Fibroblast of pulmonary artery (primary cell): ENCODE measurements around the gene RBFOX2.

Experiments used
- DNase-seq: peaks from one replicate; pipeline ENCODE4 v3.0.0-alpha.2; 2010; ENCODE audit warnings: low read depth
- H3K4me3 ChIP-seq: replicated peaks from 2 replicates; pipeline ENCODE4 v1.5.1; 2011; ENCODE audit warnings: low read depth, mild to moderate bottlenecking, control low read depth, low read length, moderate library complexity
- TF ChIP-seq, protein P1 (sequence below): IDR thresholded peaks from 2 replicates; pipeline ENCODE4 v1.5.1; 2011; ENCODE audit warnings: mild to moderate bottlenecking, control low read depth, low read length, inconsistent platforms; ENCODE audit errors: missing control alignments

The RBFOX2 gene

DNA sequence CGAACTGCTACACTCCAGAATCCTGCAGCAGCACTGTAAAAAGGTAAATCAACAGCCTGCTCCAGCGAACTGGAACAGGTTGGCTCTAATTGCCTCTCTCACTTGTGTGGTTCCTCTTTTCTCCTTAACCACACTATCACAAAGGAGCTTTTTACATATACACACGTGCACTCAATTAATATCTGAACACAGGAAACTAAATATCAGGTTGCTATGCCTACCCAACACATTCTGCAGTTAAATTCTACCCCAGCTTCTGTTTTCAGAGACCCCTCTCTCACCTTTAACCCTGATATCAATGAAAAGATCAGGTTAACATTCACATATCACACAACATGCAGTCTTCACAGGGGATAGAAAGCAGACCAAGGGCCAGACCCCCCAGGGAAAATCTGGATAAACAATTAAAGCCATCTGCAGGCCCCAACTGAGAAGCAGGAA lies 11.0 kb downstream of the RBFOX2 start:
- no peak for DNase-seq
- TF ChIP-seq, protein P1, sequence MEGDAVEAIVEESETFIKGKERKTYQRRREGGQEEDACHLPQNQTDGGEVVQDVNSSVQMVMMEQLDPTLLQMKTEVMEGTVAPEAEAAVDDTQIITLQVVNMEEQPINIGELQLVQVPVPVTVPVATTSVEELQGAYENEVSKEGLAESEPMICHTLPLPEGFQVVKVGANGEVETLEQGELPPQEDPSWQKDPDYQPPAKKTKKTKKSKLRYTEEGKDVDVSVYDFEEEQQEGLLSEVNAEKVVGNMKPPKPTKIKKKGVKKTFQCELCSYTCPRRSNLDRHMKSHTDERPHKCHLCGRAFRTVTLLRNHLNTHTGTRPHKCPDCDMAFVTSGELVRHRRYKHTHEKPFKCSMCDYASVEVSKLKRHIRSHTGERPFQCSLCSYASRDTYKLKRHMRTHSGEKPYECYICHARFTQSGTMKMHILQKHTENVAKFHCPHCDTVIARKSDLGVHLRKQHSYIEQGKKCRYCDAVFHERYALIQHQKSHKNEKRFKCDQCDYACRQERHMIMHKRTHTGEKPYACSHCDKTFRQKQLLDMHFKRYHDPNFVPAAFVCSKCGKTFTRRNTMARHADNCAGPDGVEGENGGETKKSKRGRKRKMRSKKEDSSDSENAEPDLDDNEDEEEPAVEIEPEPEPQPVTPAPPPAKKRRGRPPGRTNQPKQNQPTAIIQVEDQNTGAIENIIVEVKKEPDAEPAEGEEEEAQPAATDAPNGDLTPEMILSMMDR, result no peak

DNA sequence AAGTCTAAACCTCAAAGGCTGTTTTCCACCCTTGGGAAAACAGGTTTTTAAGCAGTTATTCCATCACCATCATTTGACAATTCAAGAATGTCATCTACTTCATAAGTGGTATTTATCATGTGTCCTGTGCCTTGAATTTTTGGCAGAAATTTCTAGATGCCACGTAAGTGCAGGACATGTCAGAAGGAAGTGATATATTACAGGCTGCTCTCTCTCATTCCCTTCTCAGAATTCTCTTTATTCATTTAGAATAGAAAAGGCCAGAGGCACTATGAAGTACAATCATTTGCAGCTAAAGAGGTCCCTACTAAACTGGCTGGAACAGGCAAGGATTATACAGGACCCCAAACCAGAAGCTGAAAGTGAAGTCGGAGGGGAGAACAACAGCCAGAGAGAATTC lies 11.9 kb downstream of the RBFOX2 start:
- peak; percentile 51 for DNase-seq
- no peak overlapping the region for H3K4me3 ChIP-seq
- TF ChIP-seq, protein P1, result no peak

More for the DNA sequence above, 11.0 kb downstream of the RBFOX2 start:
- H3K4me3 ChIP-seq, result no peak overlapping the region

DNA sequence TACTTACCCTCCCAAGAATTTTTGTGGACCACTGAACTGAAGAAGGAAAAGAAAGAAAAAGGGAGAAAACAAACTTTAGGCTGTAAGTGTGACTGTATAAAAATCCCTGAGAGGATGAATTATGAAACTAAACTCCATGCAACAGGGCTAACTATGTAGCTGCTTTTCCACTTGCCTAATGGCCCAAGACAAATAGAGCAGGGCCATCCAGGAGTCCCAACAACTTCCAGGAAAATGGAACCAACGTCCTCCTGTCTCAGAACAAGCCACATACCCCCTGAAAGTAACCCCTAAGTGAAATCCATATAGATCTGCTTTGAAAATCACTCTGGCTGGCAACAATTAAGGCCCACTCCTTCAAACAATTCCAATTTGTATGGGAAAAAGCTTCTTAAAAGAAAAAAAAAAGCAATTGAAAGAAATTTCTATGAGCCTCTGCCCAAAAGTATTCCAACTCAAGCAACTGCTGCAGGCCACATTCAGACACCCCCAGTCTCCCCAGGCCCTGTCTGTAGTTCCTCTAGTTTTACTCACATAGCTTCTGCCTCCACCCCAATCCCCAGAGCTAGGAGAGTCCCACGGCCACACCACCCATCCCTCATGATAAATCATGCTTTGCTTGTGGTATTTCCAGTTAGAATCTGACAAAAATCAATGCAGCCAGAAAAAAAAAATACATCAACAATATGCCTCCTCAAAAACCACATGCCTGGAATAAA lies 12.7 kb downstream of the RBFOX2 start:
- DNase-seq, result no peak
- TF ChIP-seq, protein P1, result no peak
- no peak overlapping the region for H3K4me3 ChIP-seq

DNA sequence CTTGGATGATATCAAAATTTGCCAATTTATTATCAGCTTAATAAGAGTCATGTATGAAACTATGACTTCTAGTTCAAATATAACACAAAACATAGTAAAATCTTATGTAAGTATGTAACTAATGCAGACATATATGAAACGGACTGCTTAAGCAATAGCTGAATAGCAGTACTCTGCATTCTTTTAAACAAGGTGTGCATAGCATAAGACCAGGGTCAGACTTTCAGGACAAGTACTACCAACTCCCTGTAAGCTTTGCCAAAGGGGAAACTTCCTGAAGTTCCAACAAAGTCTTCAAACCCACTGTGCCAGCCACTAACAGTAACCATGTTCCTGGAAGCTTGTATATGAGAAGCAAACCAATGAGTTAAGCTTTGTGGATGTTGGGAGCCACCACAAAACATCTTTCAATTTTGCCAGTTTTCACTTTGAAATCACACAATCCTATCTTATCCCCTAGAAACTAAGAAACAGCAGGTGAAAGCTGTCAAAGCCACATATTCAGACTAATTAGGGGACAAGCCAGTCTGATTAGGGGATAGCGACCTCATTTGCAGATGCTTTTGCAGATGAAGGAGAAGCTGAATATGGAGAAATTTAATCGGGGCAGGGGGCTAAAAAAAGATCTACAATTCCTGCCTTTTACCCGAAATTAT lies 13.3 kb downstream of the RBFOX2 start:
- H3K4me3 ChIP-seq, result no peak overlapping the region
- TF ChIP-seq, protein P1, result no peak

DNA sequence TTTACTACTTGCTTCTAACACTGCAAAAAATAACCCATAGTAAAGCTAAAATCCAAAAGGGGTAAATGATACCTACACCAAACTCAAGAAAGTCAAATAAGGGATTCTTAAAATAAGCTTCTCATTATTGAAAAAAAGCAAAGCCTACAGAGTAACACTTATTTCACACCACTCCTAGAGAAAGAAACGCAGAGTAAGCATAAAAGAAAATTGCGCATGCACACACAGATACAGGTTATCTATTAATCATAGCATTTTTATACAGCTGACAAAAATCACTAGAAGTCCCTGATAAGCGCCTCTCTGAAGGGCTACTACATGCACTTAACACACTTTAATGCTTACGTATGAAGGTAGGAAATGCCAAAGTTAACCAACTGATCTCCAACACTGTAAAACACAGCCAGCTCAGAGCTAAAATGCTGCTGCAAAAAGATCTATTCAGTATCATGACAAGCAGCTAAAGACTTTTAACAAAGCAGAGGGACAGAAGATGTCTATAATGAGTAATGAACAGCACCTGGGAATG lies 14.0 kb downstream of the RBFOX2 start:
- H3K4me3 ChIP-seq, result no peak overlapping the region
- no peak for DNase-seq
- TF ChIP-seq, protein P1, result no peak

More for the DNA sequence above, 13.3 kb downstream of the RBFOX2 start:
- no peak for DNase-seq

DNA sequence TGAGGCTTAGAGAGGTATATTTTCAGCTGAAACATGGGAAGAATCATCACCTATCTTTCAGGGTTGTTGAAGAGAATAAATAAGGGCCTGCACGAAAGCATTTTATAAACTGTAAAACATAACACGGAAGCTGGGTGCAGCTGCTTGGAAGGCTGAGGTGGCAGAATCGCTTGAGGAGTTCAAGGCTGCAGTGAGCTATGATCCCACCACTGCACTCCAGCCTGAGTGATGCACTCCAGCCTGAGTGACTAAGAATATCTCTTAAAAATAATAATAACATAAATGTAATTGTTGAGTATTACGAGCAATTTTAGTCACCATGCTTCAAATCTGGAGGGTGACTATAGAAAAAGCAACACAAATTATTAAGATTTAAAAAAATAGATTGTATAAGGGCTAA lies 16.3 kb downstream of the RBFOX2 start:
- TF ChIP-seq, protein P1, result no peak

More for the DNA sequence above, 16.3 kb downstream of the RBFOX2 start:
- no peak for DNase-seq
- no peak overlapping the region for H3K4me3 ChIP-seq
